Measurements from ENCODE around the gene CARTPT. TPM values are rescaled to one million over a fixed set of nuclear protein-coding genes. Genes with fewer than 3 reads are reported as not detected.

Gene CARTPT
- total and polyA plus RNA-seq, 2 donors (not counting 1 experiment from before 2014, with no cell fraction given): not detected

DNA sequence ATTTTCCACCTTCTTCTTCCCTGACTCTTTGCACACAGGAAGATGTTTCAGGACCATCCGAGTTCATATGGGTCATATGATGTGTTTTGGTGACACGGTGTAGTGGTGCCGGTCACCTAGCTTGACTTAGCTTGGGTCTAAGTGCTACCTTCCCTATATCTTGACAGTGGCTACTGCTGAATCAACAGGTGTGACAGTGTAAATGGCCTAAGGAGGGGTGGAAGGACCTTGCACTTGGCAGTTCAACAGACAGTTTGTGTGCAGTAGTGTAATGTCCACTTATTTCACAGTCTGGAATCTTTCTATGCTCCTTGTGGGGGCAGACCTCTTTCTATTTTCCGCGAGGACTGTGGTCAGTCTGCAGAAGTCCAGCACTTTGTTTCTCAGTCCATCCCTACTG lies 43.8 kb downstream of the CARTPT start:
- Histone ChIP-seq H3K4me1 (ENCODE audit: control insufficient read depth, extremely low read depth, insufficient read depth, low read length) (no peaks in the 10 kb centered on the region), H3K27me3 (ENCODE audit: control insufficient read depth, insufficient read depth, low read length) (peaks cover 6% of the 10 kb centered on the region), H3K4me3 (replicated peaks in 1 of 4; ENCODE audit: control extremely low read depth in 1 of 4, insufficient read depth in 1 of 4, low read depth in 3 of 4, low read length in 4 of 4) (no peak overlapping the region), H3K79me2 (ENCODE audit: control insufficient read depth, insufficient read depth, low read length) (no peaks in the 10 kb centered on the region), H3K27ac (ENCODE audit: insufficient read depth, low read length) (no peak overlapping the region), H3K9me3 (ENCODE audit: control insufficient read depth, insufficient read depth, low read depth, low read length) (no peaks in the 10 kb centered on the region), H4K20me1 (ENCODE audit: control insufficient read depth, extremely low read depth, insufficient read depth, low read length) (no peaks in the 10 kb centered on the region), H3K36me3 (ENCODE audit: control insufficient read depth, insufficient read depth, low read length) (no peaks in the 10 kb centered on the region), H3K4me2 (ENCODE audit: extremely low read depth, insufficient read depth, low read length) (no peak overlapping the region), H2AFZ (ENCODE audit: low read length) (no peak overlapping the region), H3K9ac (ENCODE audit: insufficient read depth, low read length) (no peak overlapping the region)
- DNase-seq (ENCODE audit: low read depth in 2 of 2): no peak
- TF ChIP-seq EZH2 (IDR thresholded peaks at IDR 0.05; ENCODE audit: low read length, missing control alignments): no peak
- TF ChIP-seq, protein P1, sequence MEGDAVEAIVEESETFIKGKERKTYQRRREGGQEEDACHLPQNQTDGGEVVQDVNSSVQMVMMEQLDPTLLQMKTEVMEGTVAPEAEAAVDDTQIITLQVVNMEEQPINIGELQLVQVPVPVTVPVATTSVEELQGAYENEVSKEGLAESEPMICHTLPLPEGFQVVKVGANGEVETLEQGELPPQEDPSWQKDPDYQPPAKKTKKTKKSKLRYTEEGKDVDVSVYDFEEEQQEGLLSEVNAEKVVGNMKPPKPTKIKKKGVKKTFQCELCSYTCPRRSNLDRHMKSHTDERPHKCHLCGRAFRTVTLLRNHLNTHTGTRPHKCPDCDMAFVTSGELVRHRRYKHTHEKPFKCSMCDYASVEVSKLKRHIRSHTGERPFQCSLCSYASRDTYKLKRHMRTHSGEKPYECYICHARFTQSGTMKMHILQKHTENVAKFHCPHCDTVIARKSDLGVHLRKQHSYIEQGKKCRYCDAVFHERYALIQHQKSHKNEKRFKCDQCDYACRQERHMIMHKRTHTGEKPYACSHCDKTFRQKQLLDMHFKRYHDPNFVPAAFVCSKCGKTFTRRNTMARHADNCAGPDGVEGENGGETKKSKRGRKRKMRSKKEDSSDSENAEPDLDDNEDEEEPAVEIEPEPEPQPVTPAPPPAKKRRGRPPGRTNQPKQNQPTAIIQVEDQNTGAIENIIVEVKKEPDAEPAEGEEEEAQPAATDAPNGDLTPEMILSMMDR (conservative IDR thresholded peaks at IDR 0.05 in 1 of 2, IDR thresholded peaks at IDR 0.05 in 1 of 2; ENCODE audit: low read depth in 1 of 2, low read length in 2 of 2): no peak

DNA sequence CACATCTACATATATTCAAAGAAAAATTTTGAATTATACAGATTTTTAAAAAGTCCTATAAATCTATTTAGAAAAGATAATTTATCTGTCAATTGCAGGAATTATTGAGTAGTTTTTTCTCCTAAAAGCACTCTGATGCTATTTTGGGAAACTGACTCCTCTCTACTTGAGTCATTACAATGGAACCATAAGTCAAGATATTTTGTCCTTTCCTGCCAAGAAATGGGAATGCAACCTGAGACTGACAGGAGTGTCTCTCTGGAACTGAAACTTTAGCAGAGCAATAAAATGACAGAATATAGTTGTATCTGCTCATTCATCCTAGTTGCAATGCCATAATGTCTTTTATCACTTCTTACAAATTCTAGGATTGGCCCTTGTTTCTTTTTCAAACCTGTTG lies 48.6 kb downstream of the CARTPT start:
- peak in 1 of 2 donors; percentile 53 for DNase-seq (ENCODE audit: low read depth in 2 of 2)
- H3K79me2 ChIP-seq (ENCODE audit: control insufficient read depth, insufficient read depth, low read length): no peaks in the 10 kb centered on the region
- H3K9ac ChIP-seq (ENCODE audit: insufficient read depth, low read length): no peak overlapping the region
- H2AFZ ChIP-seq (ENCODE audit: low read length): no peak overlapping the region
- no peaks in the 10 kb centered on the region for H3K36me3 ChIP-seq (ENCODE audit: control insufficient read depth, insufficient read depth, low read length)
- no peak overlapping the region for H3K27ac ChIP-seq (ENCODE audit: insufficient read depth, low read length)
- peaks cover 9% of the 10 kb centered on the region for H3K27me3 ChIP-seq (ENCODE audit: control insufficient read depth, insufficient read depth, low read length)
- no peaks in the 10 kb centered on the region for H4K20me1 ChIP-seq (ENCODE audit: control insufficient read depth, extremely low read depth, insufficient read depth, low read length)
- no peaks in the 10 kb centered on the region for H3K9me3 ChIP-seq (ENCODE audit: control insufficient read depth, insufficient read depth, low read depth, low read length)
- TF ChIP-seq, protein P1 (conservative IDR thresholded peaks at IDR 0.05 in 1 of 2, IDR thresholded peaks at IDR 0.05 in 1 of 2; ENCODE audit: low read depth in 1 of 2, low read length in 2 of 2): no peak
- TF ChIP-seq EZH2 (IDR thresholded peaks at IDR 0.05; ENCODE audit: low read length, missing control alignments): no peak
- no peak overlapping the region for H3K4me3 ChIP-seq (replicated peaks in 1 of 4; ENCODE audit: control extremely low read depth in 1 of 4, insufficient read depth in 1 of 4, low read depth in 3 of 4, low read length in 4 of 4)
- H3K4me2 ChIP-seq (ENCODE audit: extremely low read depth, insufficient read depth, low read length): no peak overlapping the region
- H3K4me1 ChIP-seq (ENCODE audit: control insufficient read depth, extremely low read depth, insufficient read depth, low read length): no peaks in the 10 kb centered on the region

DNA sequence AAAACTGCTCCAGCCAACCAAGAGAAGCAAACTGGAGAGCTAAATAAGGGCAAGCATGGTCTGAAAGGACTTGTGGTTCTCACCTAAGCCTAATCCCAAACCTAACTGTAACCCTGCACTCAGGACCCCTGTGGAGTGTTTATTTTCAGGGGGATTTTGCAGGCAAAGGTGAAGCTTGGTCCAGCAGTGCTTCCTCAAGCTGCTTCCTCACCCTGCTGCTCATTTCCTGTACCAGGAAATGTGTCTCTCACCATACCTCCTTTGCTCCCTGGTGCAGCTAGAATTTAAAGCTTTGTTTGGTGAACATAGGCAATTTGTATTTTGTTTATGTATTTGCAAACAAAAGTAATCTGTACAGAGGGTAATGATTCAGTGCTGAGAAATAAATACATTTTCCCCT lies 50.2 kb downstream of the CARTPT start:
- no peak overlapping the region for H2AFZ ChIP-seq (ENCODE audit: low read length)
- no peaks in the 10 kb centered on the region for H3K4me1 ChIP-seq (ENCODE audit: control insufficient read depth, extremely low read depth, insufficient read depth, low read length)
- peaks cover 6% of the 10 kb centered on the region for H3K27me3 ChIP-seq (ENCODE audit: control insufficient read depth, insufficient read depth, low read length)
- H4K20me1 ChIP-seq (ENCODE audit: control insufficient read depth, extremely low read depth, insufficient read depth, low read length): no peaks in the 10 kb centered on the region
- TF ChIP-seq, protein P1 (conservative IDR thresholded peaks at IDR 0.05 in 1 of 2, IDR thresholded peaks at IDR 0.05 in 1 of 2; ENCODE audit: low read depth in 1 of 2, low read length in 2 of 2): no peak
- no peak for TF ChIP-seq EZH2 (IDR thresholded peaks at IDR 0.05; ENCODE audit: low read length, missing control alignments)
- no peaks in the 10 kb centered on the region for H3K36me3 ChIP-seq (ENCODE audit: control insufficient read depth, insufficient read depth, low read length)
- no peak for DNase-seq (ENCODE audit: low read depth in 2 of 2)
- no peaks in the 10 kb centered on the region for H3K79me2 ChIP-seq (ENCODE audit: control insufficient read depth, insufficient read depth, low read length)
- H3K4me3 ChIP-seq (replicated peaks in 1 of 4; ENCODE audit: control extremely low read depth in 1 of 4, insufficient read depth in 1 of 4, low read depth in 3 of 4, low read length in 4 of 4): no peak overlapping the region
- H3K9ac ChIP-seq (ENCODE audit: insufficient read depth, low read length): no peak overlapping the region
- no peak overlapping the region for H3K27ac ChIP-seq (ENCODE audit: insufficient read depth, low read length)
- no peaks in the 10 kb centered on the region for H3K9me3 ChIP-seq (ENCODE audit: control insufficient read depth, insufficient read depth, low read depth, low read length)
- H3K4me2 ChIP-seq (ENCODE audit: extremely low read depth, insufficient read depth, low read length): no peak overlapping the region
